Measurements from ENCODE around the gene TTLL11.
A peak's percentile ranks its signal among the peaks of the same experiment; 100 is the strongest.
"Not testable (repeated sequence)": the region's sequence is repeated elsewhere in the genome, so short reads cannot be mapped to it uniquely, and the experiment has no call there.

The TTLL11 gene

GRCh38 chr9:122125509-122126330 is 32.6 kb upstream of the TTLL11 start:
- DNase-seq, result no peak

GRCh38 chr9:122125158-122125508 is 32.0 kb upstream of the TTLL11 start:
- DNase-seq, result peak; percentile 50 to 75 (median 60)

- DNase-seq, result no peak
Observed at GRCh38 chr9:122124528-122124927, 31.4 kb upstream of the TTLL11 start.

DNA sequence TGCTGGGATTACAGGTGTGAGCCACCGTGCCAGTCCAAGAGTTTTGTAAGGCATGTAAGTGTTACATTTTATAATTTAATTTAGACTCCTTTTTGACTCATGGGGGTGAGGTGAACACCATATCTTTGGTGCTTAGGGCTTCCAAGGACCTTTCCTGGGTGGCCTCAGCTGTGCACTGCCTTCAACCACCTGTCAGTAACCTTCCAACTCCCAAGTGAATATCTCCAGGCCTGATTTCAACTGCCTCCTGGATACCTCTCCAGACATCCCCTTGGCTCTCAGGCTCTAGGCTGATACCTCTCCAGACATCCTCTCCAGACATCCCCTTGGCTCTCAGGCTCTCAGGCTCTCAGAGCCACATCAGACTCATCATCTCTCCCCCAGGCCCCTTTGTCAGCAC is 30.9 kb upstream of the TTLL11 start:
- DNase-seq, result no peak

GRCh38 chr9:122122903-122123632 is 30.0 kb upstream of the TTLL11 start:
- DNase-seq, result peak; percentile 51 to 67 (median 58)

DNA sequence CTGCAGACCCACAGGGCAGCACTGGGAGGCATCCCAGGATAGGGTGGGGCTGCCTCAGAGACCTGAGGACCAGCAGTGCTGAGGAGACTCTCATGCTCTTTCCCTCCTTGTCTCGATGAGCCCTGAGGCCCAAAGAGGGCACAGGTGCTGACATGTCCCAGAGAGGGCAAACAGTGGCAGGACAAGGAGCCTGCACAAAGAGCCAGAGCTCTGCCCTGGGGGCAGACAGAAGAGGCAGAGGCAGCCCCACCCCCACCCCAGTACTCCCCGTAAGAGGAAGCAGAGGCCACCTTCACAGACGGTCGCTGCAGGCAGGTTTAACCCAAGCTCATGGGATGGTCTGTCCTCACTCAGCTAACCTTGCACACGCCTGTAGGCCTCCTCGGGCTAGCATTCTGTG is 29.4 kb upstream of the TTLL11 start:
- no peak for DNase-seq

GRCh38 chr9:122121931-122122330 is 28.8 kb upstream of the TTLL11 start:
- DNase-seq, result no peak

- DNase-seq, result no peak
Observed at GRCh38 chr9:122121391-122121790, 28.3 kb upstream of the TTLL11 start.

DNA sequence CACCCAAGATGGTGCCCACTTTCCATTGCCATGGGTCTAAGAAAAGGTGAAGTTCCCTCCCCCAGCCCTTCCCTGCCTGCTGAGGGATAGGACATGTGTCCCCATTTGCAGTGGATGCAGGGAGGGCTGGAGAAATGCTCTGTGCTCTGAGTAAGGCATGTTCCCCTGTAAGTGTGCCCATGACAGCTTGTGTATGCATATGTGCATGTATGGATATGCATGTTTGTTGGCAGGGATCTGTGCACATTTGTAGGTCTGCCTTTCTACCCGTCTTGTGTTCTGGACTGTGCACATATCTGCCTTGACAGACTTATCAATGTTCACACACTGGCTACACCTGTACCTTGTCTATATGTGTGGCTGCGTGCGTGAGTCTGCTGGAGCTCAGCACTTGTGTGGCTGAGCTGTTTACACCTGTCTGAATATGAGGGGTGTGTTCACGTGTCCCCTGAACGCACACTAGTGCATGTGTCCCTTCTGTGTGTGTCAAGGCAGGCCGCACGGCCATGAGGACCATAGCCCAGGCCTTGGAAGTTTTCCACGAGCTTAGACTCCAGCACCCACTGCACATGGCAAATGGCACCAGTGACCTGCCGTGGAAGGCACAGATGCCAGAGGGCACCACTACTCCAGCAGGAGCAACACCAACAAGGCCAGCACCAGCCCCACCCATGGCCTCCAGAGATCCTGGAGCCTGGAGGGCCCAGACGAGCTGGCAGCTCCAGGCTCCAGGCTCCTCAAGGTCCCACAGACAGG is 27.4 kb upstream of the TTLL11 start:
- DNase-seq, result no peak

- no peak for DNase-seq
Observed at GRCh38 chr9:122119721-122120120, 26.6 kb upstream of the TTLL11 start.

GRCh38 chr9:122119166-122119521 is 26.0 kb upstream of the TTLL11 start:
- no peak for DNase-seq

DNA sequence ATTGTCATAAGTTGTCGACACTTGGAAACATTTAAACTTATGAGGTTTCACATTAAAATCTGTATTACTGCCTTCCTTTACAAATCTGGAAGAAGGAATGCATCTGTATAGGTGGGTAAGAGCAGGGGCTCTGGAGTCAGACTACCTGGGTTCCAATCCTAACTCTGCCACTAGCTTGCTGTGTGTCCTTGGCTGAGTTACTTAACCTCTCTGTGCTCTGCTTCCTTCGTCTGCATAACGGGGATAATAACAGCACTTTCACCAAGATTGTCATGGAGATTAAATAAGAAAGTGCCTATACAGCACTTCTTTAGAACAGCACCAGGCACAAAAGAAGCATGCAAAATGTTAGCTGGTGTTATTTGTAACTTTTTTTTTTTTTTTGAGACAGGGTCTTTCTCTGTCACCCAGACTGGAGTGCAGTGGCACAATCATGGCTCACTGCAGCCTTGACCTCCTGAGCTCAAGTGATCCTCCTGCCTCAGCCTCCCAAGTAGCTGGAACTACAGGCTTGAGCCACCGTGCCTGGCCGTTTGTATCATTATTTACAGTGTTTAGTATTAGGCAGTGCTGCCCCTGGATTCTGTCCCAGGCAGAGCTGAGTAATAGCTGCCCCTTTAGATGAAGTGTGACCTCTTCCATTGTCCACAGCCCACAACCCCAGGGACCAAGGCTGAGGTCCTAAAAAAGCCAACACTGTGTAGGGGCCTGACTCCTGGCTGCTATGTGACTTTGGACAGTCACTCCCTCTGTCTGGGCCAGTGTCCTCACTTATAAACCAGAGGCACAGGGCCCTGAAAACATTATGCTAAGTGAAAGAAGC is 25.4 kb upstream of the TTLL11 start:
- no peak for DNase-seq

DNA sequence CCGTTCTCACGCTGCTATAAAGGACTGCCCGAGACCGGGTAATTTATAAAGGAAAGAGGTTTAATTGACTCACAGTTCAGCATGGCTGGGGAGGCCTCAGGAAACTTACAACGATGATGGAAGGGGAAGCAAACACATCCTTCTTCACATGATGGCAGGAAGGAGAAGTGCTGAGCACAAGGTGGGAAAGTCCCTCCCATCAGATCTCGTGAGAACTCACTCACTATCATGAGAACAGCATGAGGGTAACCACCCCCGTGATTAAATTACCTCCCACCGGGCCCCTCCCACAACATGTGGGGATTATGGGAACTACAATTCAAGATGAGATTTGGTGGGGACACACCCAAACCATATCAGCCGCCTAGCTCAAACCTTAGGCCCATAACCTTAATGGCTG is 24.1 kb upstream of the TTLL11 start:
- not testable (repeated sequence) for DNase-seq

GRCh38 chr9:122116448-122117173 is 23.5 kb upstream of the TTLL11 start:
- no peak for DNase-seq

GRCh38 chr9:122116040-122116439 is 22.9 kb upstream of the TTLL11 start:
- DNase-seq, result no peak

DNA sequence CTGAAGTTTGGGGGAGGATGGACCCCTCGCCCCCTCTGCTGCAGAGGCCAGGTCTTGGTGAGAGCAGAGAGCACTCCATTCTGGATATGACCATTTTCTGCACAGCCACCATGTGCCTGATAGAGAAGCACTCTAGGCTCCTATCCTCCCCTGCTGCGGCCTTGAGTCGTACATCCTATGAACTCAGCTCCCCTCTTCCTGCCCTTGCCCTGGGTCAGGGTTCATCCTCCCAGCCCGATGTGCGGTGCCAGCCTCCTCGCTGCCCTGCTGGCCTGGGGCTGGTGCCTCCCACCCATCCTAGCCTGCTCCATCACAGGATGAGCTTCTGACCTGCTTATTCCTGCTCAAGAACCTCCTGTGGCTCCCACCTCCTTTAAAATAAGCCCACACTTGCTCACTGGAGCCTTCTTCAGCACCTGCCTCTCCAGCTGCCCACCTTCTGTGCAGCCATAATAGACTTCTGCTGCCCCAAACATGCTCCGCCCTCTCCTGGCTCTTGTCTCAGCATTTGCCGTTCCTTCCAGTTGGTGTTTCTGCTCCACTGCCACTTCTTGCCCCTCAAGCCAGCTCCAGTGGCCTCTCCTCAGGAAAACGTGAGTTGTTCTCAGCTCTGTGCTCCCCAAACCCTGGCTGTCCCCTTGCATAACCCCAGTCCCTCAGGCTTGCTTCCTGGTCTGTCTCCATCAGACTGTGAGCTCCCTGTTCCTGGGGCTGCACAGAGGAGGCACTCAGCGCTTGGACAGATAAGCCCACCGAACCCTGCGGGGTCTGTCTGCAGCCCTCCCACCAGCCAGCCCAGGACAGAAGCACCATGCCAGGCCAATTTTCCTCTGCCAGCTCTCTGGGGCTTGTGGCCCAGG is 22.3 kb upstream of the TTLL11 start:
- DNase-seq, result no peak

GRCh38 chr9:122113574-122113973 is 20.5 kb upstream of the TTLL11 start:
- DNase-seq, result no peak

- DNase-seq, result no peak
Observed at GRCh38 chr9:122112238-122112637, 19.1 kb upstream of the TTLL11 start.

DNA sequence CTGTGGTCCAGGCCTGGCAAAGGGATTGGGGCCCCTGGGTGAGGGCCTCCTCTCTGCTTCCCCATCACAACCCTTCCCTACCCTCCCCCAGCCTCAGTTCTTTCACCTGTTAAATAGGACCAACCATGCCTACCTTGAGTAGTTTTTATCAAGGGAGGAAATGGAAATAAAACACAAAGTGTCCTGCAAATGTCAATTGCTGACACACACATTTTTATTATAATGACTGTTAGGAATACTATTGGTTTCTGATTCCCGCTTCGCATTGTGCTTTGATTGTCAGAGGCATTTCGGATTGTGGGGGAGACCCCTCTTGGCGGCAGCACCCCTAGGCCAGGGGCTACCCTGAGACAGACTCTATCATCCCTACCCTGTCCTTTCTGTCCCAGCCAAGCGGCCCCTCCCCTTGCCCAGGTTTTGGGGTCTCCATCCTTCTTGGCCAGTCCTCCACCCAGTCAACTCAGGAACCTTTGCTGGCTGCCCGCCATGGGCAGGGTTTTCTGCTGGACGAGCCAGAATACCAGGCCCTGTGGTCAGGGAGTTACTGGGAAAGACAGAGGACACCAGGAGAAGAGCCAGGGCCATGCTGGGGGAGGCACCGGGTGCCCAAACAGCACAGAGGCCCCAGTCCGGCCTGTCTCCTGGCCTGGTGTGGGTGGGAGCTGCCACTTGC is 18.4 kb upstream of the TTLL11 start:
- no peak for DNase-seq

- no peak for DNase-seq
Observed at GRCh38 chr9:122110100-122110833, 17.2 kb upstream of the TTLL11 start.

Measured in activated naive CD4-positive, alpha-beta T cell (primary cell).